HCT116 (cell line): ENCODE results near the gene SEC24D. TPM values are rescaled to one million over a fixed set of nuclear protein-coding genes. Genes with fewer than 3 reads are reported as not detected.

ENCODE experiments used
- ATAC-seq: fragments of 200-7000 bp; cut with Tn5 transposase; 2 replicates; pipeline ENCODE4 v1.9.1; 2020; ENCODE audit warnings: mild to moderate bottlenecking, moderate library complexity
- BruUV-seq: library from RNA; stranded (reverse); fragments of 400-500 nt; replicated peaks from 2 replicates; lab custom pipeline; 2021; lab: Mats Ljungman, UMichigan
- CTCF ChIA-PET: fragments of 300-600 bp; sonication (Branson Sonifier 250); formaldehyde crosslinking; loops from one replicate; lab custom pipeline; 2021; ENCODE audit warnings: antibody characterized with exemption; lab: Charles Lee
- POLR2A ChIA-PET: fragments of 300-600, 350-600 bp; sonication (Branson Sonifier 250); formaldehyde crosslinking; loops from one replicate; lab custom pipeline; 2021; ENCODE audit warnings: antibody characterized with exemption; lab: Charles Lee
- RAD21 ChIA-PET, 2 experiments: fragments of 300-600 bp; sonication (Branson Sonifier 250); formaldehyde crosslinking; loops; one replicate each; lab custom pipeline; 2023; ENCODE audit warnings: low total read pairs in 2 of 2; ENCODE audit not compliant: uncharacterized antibody in 2 of 2, unreplicated experiment in 2 of 2, low non-redundant PET in 1 of 2; lab: Charles Lee
- DNase-seq: peaks from one replicate; pipeline ENCODE4 v3.0.0-alpha.2; 2010; ENCODE audit warnings: low read depth, low spot score
- H2AFZ ChIP-seq: fragments of 200-600 bp; shearing (Covaris generic), sonication (generic); 2 replicates; pipeline ENCODE4 v1.6.1; 2017; ENCODE audit warnings: low read depth, mixed run types, mixed read lengths, antibody characterized with exemption, low read length; ENCODE audit not compliant: poor library complexity, severe bottlenecking
- H3K27ac ChIP-seq: 2 replicates; pipeline ENCODE4 v1.5.1; 2012; ENCODE audit warnings: low read depth, low read length
- H3K27me3 ChIP-seq: fragments of 200-600 bp; sonication (generic); 2 replicates; pipeline ENCODE4 v1.6.1; 2016; ENCODE audit warnings: mixed run types, low read length, mixed read lengths; ENCODE audit not compliant: insufficient read depth
- H3K36me3 ChIP-seq, 2 experiments: fragments of 200-500 bp in 1 of 2; fragments of 200-600 bp in 1 of 2; sonication (Bioruptor generic) in 1 of 2; sonication (generic) in 1 of 2; 2 replicates each; pipeline versions ENCODE4 v1.5.1 to v1.6.1; 2014 to 2016; ENCODE audit warnings: low read length in 2 of 2, inconsistent platforms in 1 of 2, mixed read lengths in 1 of 2, mixed run types in 1 of 2; ENCODE audit not compliant: insufficient read depth in 2 of 2, control insufficient read depth in 1 of 2
- H3K4me1 ChIP-seq, 2 experiments: fragments of 200-600 bp in 1 of 2; sonication (generic) in 1 of 2; 2 replicates each; pipeline versions ENCODE4 v1.5.1 to v1.6.1; 2012 to 2017; ENCODE audit warnings: low read length in 2 of 2, inconsistent platforms in 1 of 2, mild to moderate bottlenecking in 1 of 2, mixed read lengths in 1 of 2, mixed run types in 1 of 2, moderate library complexity in 1 of 2; ENCODE audit not compliant: insufficient read depth in 2 of 2, control insufficient read depth in 1 of 2
- H3K4me2 ChIP-seq: fragments of 200-600 bp; sonication (generic); 2 replicates; pipeline ENCODE4 v1.6.1; 2017; ENCODE audit warnings: mixed run types, low read length, mixed read lengths
- H3K4me3 ChIP-seq, 2 experiments: fragments of 200-600 bp in 1 of 2; sonication (generic) in 1 of 2; replicated peaks in 1 of 2; 2 replicates each; pipeline ENCODE4 v1.5.1; 2011 to 2016; ENCODE audit warnings: low read length in 2 of 2, control low read depth in 1 of 2, low read depth in 1 of 2, mild to moderate bottlenecking in 1 of 2, mixed read lengths in 1 of 2, mixed run types in 1 of 2
- H3K79me2 ChIP-seq: fragments of 200-600 bp; sonication (generic); 2 replicates; pipeline ENCODE4 v1.6.1; 2017; ENCODE audit warnings: mild to moderate bottlenecking, mixed run types, low read length, moderate library complexity, mixed read lengths; ENCODE audit not compliant: insufficient read depth
- H3K9ac ChIP-seq: fragments of 200-600 bp; sonication (generic); 2 replicates; pipeline ENCODE4 v1.6.1; 2016; ENCODE audit warnings: low read length, mixed read lengths
- H3K9me2 ChIP-seq: fragments of 200-600 bp; sonication (generic), shearing (Covaris generic); 2 replicates; pipeline ENCODE4 v1.6.1; 2017; ENCODE audit warnings: mixed run types, mild to moderate bottlenecking, moderate library complexity; ENCODE audit not compliant: insufficient read depth
- H3K9me3 ChIP-seq, 2 experiments: fragments of 200-500 bp in 1 of 2; fragments of 200-600 bp in 1 of 2; sonication (Bioruptor generic) in 1 of 2; sonication (generic) in 1 of 2; 2 replicates each; pipeline ENCODE4 v1.6.1; 2014 to 2017; ENCODE audit warnings: low read length in 2 of 2, mixed read lengths in 2 of 2, inconsistent platforms in 1 of 2, low read depth in 1 of 2, mild to moderate bottlenecking in 1 of 2, mixed run types in 1 of 2, moderate library complexity in 1 of 2; ENCODE audit not compliant: control insufficient read depth in 1 of 2, insufficient read depth in 1 of 2
- H4K20me1 ChIP-seq: fragments of 200-600 bp; sonication (generic), shearing (Covaris generic); 2 replicates; pipeline ENCODE4 v1.6.1; 2017; ENCODE audit warnings: mixed run types, mild to moderate bottlenecking, moderate library complexity; ENCODE audit not compliant: insufficient read depth
- ATF3 ChIP-seq: IDR thresholded peaks from 2 replicates; pipeline ENCODE4 v1.6.1; 2012
- CTCF ChIP-seq, 3 experiments: fragments of 200-600 bp in 1 of 3; sonication (generic) in 1 of 3; IDR thresholded peaks in 2 of 3; conservative IDR thresholded peaks in 1 of 3; 2 replicates each; pipeline ENCODE4 v1.5.1; 2012 to 2017; ENCODE audit warnings: low read depth in 2 of 3, low read length in 2 of 3, antibody characterized with exemption in 1 of 3, borderline replicate concordance in 1 of 3, control low read depth in 1 of 3, mild to moderate bottlenecking in 1 of 3, mixed read lengths in 1 of 3, mixed run types in 1 of 3, moderate library complexity in 1 of 3; ENCODE audit not compliant: insufficient read depth in 1 of 3
- EZH2phosphoT487 ChIP-seq: fragments of 200-600 bp; IDR thresholded peaks from 2 replicates; pipeline ENCODE4 v1.6.1; 2018; ENCODE audit warnings: antibody characterized with exemption, borderline replicate concordance
- POLR2A ChIP-seq: IDR thresholded peaks from 2 replicates; pipeline ENCODE4 v1.7.0; 2011; ENCODE audit warnings: borderline replicate concordance; ENCODE audit not compliant: insufficient read depth, insufficient read length; ENCODE audit errors: extremely low read depth
- POLR2AphosphoS5 ChIP-seq: IDR thresholded peaks from 2 replicates; pipeline ENCODE4 v1.6.1; 2011; ENCODE audit warnings: mild to moderate bottlenecking, low read depth, low read length, moderate library complexity
- RAD21 ChIP-seq: IDR thresholded peaks from 2 replicates; pipeline ENCODE4 v1.6.1; 2012; ENCODE audit warnings: low read depth, mild to moderate bottlenecking
- SIN3A ChIP-seq: IDR thresholded peaks from 2 replicates; pipeline ENCODE4 v1.6.1; 2012; ENCODE audit warnings: low read depth
- intact Hi-C: fragments of 100-400 bp; cut with micrococcal nuclease; formaldehyde crosslinking; loops from 2 replicates; pipeline ENCODE4 v1.10.0; 2022
- total RNA-seq: library from RNA; stranded (reverse); gene quantifications from one replicate; pipeline ENCODE4 v1.2.1, GENCODE V29; 2021; ENCODE audit not compliant: unreplicated experiment

The SEC24D gene
- total RNA-seq, 1 experiment from 2014 or later = 28.5 TPM

GRCh38 chr4:118772081-118772766 lies 63.7 kb downstream of the SEC24D start:
- CTCF ChIA-PET = interaction anchor here (0.8 to 2.0 kb wide), 12 partner anchors 10 to 197 kb away, joined by 3 to 16 read pairs (median 6); partner anchors contain the start of gene SYNPO2
- H3K9ac ChIP-seq = no peak overlapping the region
- H4K20me1 ChIP-seq = no peaks in the 10 kb centered on the region

More at GRCh38 chr4:118772081-118772766, 63.7 kb downstream of the SEC24D start:
- intact Hi-C loops = loop anchor here (1.0 kb wide), 3 partner anchors 118 to 197 kb away; no protein-coding TSS in a partner anchor
- H3K4me2 ChIP-seq = no peak overlapping the region
- no peak overlapping the region for H2AFZ ChIP-seq
- peak; percentile 78 for ATAC-seq
- no peak overlapping the region for H3K27ac ChIP-seq
- no TSS peak for BruUV-seq
- H3K36me3 ChIP-seq = no peaks in the 10 kb centered on the region
- no peaks in the 10 kb centered on the region for H3K79me2 ChIP-seq
- H3K9me3 ChIP-seq = no peaks in the 10 kb centered on the region
- H3K27me3 ChIP-seq = no peaks in the 10 kb centered on the region
- H3K9me2 ChIP-seq = no peaks in the 10 kb centered on the region
- no peak overlapping the region for H3K4me3 ChIP-seq
- TF ChIP-seq RAD21 = peak; percentile 82
- TF ChIP-seq ATF3 = no peak
- no peak for TF ChIP-seq EZH2phosphoT487
- TF ChIP-seq POLR2A = no peak
- TF ChIP-seq SIN3A = no peak
- peak; percentile 40 to 73 (median 70); a peak in 4 of 6 replicates for TF ChIP-seq CTCF (IDR thresholded peaks at IDR 0.05 in 2 of 3, conservative IDR thresholded peaks at IDR 0.05 in 1 of 3; ENCODE audit: borderline replicate concordance in 1 of 3, insufficient read depth in 1 of 3, low read depth in 2 of 3, low read length in 2 of 3)
- TF ChIP-seq POLR2AphosphoS5 = no peak
- TF ChIP-seq, all 23 proteins: peak for 2
- DNase-seq = peak; percentile 34
- ChIA-PET RAD21 (interaction anchor here (0.6 to 1.0 kb wide), 5 partner anchors 16 to 119 kb away, joined by 3 read pairs; no protein-coding TSS in a partner anchor), POLR2A (interaction anchor here (1.0 kb wide), 1 partner anchor 116 kb away, joined by 4 read pairs; the partner anchor contains the start of gene SYNPO2)
- H3K4me1 ChIP-seq = peaks cover 2 to 8% of the 10 kb centered on the region in 2 experiments; a peak in 3 of 4 replicates
